GM12874 (cell line): ENCODE results near the gene NEUROG3.

Source experiments
- CTCF ChIP-seq: IDR thresholded peaks from 2 replicates; pipeline ENCODE4 v1.5.1; 2011; ENCODE audit warnings: low read depth, mild to moderate bottlenecking, control low read depth, low read length, moderate library complexity; ENCODE audit not compliant: insufficient read depth

Gene NEUROG3

GRCh38 chr10:69578508-69578991 is 5.3 kb upstream of the NEUROG3 start:
- TF ChIP-seq CTCF = no peak

GRCh38 chr10:69577268-69578232 is 4.3 kb upstream of the NEUROG3 start:
- no peak for TF ChIP-seq CTCF

- no peak for TF ChIP-seq CTCF
Observed at GRCh38 chr10:69576334-69577011, 3.3 kb upstream of the NEUROG3 start.

- no peak for TF ChIP-seq CTCF
Observed at GRCh38 chr10:69575164-69575722, 2.0 kb upstream of the NEUROG3 start.

GRCh38 chr10:69574571-69574978 is 1.4 kb upstream of the NEUROG3 start:
- TF ChIP-seq CTCF = no peak

GRCh38 chr10:69572159-69573055 is 815 bp downstream of the NEUROG3 start:
- no peak for TF ChIP-seq CTCF
